Posterior vena cava (tissue), 2 donors: ENCODE measurements around the gene ABHD10. TPM values are rescaled to one million over a fixed set of nuclear protein-coding genes. Genes with fewer than 3 reads are reported as not detected.
"Not testable (repeated sequence)": the region's sequence is repeated elsewhere in the genome, so short reads cannot be mapped to it uniquely, and the experiment has no call there.

Source experiments
- DNase-seq: peaks from one replicate; pipeline ENCODE4 v3.0.0-alpha.2; 2020; ENCODE audit warnings: low spot score
- intact Hi-C, 2 donors: fragments of 100-400 bp; cut with DNase I; formaldehyde crosslinking; loops; one replicate each; pipeline versions ENCODE4 v1.14.1 to v1.14.2; 2022 to 2023
- total RNA-seq, 2 donors: library from RNA; stranded (reverse); fragmentation: NEBNext Ultra II Directional; extraction: Animal tissue kit (Norgen Biotek cat#: 25700); gene quantifications; one replicate each; pipeline ENCODE4 v1.2.1, GENCODE V29; 2021
- donor health status: DM: yes; HTN: yes; CAD: no.
- donor health status: DM: yes; HTN: yes; CAD: no.

Gene ABHD10
- total RNA-seq, 2 donors from 2014 or later: 15.4 to 22.9 TPM

DNA sequence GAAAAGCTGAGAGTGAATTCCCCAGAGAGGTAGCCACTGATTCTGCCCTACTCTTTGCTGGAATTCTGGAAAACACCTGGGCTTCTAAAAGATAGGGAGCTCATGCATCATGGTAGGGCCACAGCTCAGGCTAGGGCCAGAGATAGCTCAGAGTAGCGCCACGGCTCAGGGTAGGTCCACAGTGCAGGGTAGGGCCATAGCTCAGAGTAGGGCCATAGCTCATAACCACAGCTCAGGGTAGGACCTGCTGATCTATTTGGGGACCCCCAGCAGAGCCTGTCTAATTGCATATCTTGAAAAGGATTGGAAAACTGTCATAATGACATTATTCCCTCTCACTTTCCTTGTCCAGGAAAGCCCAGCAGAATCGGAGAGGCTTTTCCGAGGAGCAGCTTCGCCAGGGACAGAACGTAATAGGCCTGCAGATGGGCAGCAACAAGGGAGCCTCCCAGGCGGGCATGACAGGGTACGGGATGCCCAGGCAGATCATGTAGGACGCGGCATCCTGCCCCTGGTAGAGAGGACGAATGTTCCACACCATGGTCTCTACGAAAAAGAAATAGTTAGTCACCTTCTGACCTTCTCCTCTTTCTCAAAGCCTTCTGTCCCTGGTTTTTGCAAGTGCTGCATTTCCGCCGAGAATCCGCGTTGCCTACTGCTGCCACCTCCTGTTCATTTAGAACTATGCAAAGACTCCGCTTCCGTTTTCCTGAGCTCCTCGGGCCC is 34.4 kb downstream of the ABHD10 start:
- peak; percentile 87 for DNase-seq
- intact Hi-C loops: loop anchor here in 1 of 2 donors (2.0 kb wide), 1 partner anchor 344 kb away; no protein-coding TSS in a partner anchor

DNA sequence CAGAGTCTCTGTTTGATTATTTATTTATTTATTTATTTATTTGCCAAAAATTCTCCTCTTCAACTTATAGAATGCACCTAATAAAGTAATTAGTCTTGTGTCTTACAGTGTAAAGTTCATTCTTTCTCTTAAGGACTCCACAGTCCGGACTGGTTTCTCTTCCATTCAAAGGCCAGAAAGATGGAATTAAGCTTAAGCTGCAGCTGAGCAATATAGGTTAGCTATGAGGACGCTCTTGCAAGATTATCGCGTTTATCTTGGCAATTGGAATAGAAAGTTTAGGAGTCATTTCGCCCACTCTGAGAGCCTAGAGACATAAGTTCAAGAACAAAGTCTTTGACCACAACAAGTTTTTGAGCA is 34.9 kb downstream of the ABHD10 start:
- intact Hi-C loops: loop anchor here in 1 of 2 donors (2.0 kb wide), 1 partner anchor 345 kb away; no protein-coding TSS in a partner anchor

DNA sequence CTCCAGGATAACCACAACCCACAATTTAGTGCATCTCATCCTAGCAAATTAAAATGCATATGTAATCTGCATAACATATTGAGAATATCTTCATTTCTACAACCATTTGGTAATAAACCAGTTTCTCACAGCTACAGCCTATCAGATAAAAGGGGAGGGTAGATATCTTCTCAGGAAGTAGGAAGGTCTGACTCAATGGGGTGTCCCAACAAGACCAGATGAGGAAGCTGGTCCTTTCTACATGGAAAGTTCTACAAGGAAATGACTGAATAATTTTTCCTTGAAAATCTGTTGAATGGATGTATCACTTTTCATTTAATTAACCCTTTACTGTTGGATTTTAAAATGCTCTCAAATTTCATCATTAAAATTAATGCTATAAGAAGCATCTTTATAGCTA is 38.3 kb downstream of the ABHD10 start:
- intact Hi-C loops: no loop called here

More for the DNA sequence above, 34.9 kb downstream of the ABHD10 start:
- no peak for DNase-seq

DNA sequence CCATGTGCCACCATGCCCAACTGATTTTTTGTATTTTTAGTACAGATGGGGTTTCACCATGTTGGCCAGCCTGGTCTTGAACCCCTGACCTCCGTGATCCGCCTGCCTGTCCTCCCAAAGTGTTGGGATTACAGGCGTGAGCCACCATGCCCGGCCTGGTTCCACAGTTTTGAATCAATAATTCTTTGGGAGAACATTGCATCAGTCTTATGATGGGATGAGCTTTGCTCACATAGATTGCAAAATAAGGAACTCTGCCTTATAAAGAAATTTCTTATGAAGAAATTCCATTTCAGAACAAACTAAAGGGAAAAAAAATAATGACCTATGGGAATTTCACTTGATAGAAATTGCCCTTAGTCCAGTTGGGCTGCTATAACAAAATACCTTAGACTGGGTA is 39.9 kb downstream of the ABHD10 start:
- intact Hi-C loops: no loop called here
- no peak for DNase-seq

More for the DNA sequence above, 38.3 kb downstream of the ABHD10 start:
- no peak for DNase-seq

DNA sequence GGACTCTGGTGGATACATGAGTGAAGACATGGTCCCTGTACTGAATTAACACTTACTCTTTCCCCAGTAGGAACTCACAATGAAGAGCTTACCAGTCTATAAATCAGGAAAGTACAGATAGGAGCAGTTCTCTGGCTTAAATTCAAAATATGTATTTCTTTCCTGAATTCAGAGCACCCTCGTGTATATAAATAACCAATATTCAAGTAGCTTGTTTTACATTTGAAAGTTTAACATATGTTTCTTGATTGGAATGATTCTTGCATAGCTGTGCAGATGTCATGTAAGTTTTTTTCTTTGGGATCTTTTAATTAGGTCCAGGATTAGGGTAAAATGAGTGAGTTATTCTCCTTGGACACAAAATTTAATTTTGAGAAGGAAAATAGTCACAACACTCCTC is 40.9 kb downstream of the ABHD10 start:
- no peak for DNase-seq

DNA sequence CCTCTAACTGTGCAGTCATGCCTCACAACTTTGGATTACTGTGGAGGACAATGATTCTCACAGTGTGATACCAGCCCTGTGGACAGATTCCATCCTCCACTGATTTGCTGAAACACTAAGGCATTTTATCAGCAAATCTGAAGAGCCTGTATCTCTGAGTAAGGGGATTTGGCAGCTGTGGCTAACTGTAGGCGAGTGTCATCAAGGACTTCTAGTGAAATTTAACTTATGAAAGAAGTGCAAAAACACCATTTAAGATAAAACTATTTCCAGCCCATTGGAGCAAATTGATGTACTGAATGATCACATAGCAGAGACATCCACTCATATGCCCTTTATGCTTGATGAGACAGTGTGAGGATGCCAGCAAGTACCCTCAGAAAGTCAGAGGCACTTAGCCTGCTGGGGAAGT is 41.9 kb downstream of the ABHD10 start:
- DNase-seq: no peak
- intact Hi-C loops: no loop called here

More for the DNA sequence above, 40.9 kb downstream of the ABHD10 start:
- intact Hi-C loops: no loop called here

DNA sequence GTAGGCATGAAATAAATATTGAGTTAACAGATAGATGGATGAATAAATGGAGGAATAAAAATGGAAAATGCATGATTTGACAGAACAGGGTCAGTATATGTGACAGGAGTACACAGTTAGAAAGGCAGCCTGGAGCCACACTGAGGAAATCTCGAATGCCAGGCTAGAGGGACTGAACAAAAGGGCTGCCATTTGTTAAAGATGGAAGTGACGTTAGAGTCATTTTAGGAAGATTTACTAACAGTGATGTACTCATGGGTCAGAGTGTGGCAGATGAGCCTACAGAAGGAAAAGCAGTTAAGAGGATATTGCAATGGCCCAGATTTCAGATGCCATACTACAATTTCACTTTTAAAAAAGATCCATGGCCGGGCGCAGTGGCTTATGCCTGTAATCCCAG is 48.3 kb downstream of the ABHD10 start:
- DNase-seq: no peak
- intact Hi-C loops: no loop called here

DNA sequence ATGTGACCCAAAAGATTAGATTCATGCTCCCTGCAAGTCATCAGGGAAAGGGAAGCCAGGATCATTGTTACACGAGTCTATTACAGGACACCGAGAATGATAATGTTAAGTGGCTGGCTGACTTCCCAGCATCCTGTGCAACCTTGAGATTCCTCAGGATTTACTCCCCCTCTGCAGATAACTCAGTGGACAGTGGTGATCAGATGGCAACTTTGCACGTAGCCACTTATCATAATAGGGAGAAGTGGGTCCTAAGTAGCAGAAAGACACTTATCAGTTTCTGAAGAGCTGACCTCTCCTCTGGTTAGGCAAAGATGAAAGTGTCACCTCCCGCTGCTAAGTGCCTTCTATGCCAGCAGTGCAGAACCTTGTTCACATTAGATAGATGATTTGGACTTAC is 49.0 kb downstream of the ABHD10 start:
- intact Hi-C loops: no loop called here
- DNase-seq: no peak

DNA sequence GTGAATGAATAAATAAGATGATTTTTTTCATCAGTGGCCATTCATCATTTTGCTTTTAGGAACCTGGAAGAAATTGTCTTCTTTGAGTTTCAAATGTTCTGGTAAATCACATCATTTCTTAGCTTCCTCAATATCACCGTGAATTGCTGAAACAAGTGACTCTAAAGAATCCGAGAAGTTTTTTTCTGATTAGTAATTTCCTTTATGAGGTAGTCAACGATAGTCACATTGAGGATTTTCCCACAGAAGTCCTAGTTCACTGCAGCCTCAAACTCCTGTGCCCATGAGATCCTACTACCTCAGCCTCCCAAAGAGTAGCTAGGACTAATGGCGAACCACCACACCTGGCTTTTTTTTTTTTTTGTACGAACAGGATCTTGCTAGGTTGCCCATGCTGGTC is 52.1 kb downstream of the ABHD10 start:
- no peak for DNase-seq
- intact Hi-C loops: loop anchor here in 1 of 2 donors (10.0 kb wide), 1 partner anchor 946 kb away; no protein-coding TSS in a partner anchor

DNA sequence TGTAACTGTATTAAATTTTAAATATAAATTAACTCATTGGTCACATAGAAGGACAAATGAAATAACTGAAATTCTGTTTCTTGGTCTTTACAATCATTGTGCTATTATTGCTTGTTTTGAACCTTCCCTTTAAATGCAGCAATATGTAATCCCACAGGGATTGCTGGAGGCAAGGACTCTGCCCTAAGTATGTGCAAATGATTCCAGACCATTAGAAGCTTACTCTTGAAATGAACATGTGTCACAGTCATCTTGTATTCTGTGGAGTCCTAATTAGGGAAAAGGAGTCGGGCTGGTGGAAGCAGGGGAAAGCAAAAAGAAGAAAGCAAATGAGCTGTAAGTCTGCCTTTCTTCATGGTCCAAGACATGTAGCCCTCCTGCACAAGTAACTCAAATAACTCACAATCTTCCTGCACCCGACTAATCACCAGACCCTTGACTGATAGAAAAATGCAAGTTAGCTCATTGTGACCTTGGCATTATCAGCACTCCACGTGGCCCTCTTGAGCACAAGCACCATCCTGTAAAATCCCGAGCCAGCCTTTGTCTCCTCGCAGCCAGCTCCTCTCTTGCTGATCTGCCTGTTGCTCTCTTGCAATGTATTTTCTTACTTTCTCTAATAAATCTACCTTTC is 53.4 kb downstream of the ABHD10 start:
- intact Hi-C loops: loop anchor here in 1 of 2 donors (10.0 kb wide), 1 partner anchor 947 kb away; no protein-coding TSS in a partner anchor
- no peak for DNase-seq

DNA sequence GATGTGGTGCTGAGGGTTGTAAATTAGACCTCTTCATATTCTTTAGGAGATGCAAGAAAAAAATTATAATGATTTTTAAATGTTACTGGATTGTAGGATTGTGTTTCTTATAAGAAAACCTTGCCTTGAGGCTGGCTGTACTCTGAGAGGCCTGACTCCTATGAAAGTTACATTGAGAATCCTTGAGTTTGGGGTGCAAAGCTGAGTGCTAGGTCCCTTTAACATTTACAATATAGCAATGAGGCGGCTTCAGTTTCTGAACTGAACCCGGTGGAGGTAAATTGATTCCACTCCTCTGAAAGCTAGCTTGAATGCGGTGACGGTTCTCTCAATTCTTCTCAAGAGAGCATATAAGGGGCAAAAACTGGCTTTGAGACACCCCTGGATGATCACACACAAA is 55.6 kb downstream of the ABHD10 start, which contains the start of gene TMPRSS7:
Gene TMPRSS7 (plus strand): TSS at position 301 of the 400 bp plus-strand sequence. CDS start 110 bp downstream, outside the sequence.
- no peak for DNase-seq
- intact Hi-C loops: loop anchor here in 1 of 2 donors (10.0 kb wide), 1 partner anchor 950 kb away; no protein-coding TSS in a partner anchor

DNA sequence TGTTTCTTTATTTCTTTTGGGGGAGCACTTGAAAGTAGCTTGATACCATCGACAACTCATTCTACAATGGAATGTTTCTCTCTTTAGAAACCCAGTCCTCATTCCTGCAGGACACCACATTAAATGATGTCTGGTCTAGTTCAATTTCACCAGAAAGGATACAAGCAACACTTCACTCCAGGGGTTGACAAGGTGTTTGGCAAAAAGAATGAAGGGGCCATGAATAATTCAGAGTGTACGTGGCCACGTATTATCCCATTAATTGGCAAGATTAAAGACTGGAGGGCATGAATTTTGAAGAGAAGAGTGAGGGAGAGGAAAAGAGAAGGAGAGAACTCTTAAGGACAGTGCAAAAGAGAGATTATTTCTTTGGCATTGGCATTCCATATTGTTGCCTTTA is 56.4 kb downstream of the ABHD10 start:
- no peak for DNase-seq
- intact Hi-C loops: loop anchor here in 1 of 2 donors (10.0 kb wide), 1 partner anchor 950 kb away; no protein-coding TSS in a partner anchor

DNA sequence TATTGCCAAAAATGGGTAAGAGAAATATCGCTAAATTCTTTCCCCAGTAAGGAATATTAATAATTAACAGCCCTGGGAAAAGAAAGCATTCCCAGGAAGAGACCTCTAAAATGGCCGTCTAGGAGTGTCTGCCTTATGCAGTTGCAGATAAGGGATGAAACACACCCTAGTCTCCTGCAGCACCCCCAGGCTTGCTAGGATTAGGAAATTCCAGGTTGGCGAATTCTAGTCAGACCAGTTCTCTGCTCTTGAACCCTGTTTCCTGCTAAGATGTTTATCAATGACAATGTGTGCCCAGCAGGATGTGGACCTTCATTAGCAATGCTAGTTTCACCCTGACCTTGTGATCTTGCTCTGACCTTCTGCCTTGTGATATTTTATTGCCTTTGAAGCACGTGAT is 58.4 kb downstream of the ABHD10 start:
- intact Hi-C loops: loop anchor here in 1 of 2 donors (10.0 kb wide), 1 partner anchor 952 kb away; no protein-coding TSS in a partner anchor

DNA sequence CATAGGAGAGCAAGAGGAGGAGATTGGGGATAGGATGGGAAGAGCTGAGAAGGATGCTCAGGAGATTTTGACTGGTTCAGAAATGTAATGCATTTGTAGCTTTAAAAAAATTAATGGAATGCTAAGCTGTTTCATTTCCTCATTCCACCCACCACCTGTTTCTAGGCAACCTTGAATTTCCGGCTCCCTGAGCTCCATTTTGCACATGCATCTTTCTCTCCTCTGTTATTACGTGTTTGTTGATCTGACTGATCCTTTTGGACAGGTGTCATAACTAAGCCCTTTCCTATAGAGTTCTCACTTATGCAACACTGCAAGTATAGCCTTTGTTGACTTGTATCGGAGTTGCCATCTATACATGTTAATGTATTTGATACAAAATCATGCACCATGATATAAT is 60.0 kb downstream of the ABHD10 start:
- no peak for DNase-seq
- intact Hi-C loops: loop anchor here in 1 of 2 donors (10.0 kb wide), 1 partner anchor 954 kb away; no protein-coding TSS in a partner anchor

More for the DNA sequence above, 58.4 kb downstream of the ABHD10 start:
- not testable (repeated sequence) for DNase-seq

DNA sequence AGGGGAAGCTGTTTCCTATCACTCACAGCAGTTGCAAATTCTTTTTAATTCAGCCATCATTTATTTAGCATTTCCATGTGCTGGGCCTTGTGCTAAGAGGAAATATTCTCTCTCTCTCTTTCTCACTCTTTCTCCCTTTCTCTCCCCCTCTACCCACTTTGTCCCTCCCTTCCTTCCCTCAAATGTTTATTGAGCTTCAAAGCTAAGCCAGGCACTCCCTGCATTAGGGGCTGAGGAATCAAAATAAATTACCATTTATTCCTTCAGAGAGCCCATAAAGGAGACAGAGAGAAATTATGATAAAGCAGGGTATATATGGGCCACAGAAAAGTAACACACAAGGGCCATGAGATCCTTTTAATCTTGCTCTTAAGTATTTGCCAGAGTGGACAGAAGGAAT is 62.5 kb downstream of the ABHD10 start:
- intact Hi-C loops: no loop called here
- no peak for DNase-seq

DNA sequence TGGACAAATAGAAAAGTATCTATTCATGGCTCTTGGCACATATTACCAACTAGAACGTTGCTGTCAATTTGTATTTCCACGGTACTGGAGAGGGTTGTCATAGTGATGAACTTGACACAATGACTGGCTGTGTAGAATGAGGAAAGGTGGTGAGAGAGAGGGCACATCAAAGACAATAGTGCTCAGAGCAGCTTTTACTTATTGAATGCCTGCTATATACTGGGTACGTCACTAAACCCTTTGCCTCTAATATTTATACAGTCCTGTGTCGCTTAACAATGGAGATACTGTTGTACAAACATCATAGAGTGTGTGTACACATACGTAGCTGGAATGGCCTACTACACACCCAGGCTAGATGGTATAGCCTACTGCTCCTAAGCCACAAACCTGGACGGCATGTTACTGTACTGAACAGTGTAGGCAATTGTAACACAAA is 64.0 kb downstream of the ABHD10 start:
- DNase-seq: no peak
- intact Hi-C loops: no loop called here
